Adrenal gland (tissue), 12 donors: ENCODE data around the gene LYZL2. TPM values are rescaled to one million over a fixed set of nuclear protein-coding genes. Genes with fewer than 3 reads are reported as not detected.
A peak's percentile ranks its signal among the peaks of the same experiment; 100 is the strongest.

Experiments
- DNase-seq, 7 donors: peaks; one replicate each; pipeline ENCODE4 v3.0.0-alpha.2; 2019 to 2020
- H3K27ac ChIP-seq, 5 donors: fragments of 200-600 bp; sonication (generic) in 4 of 5; 1 replicate in 3 of 5; 2 replicates in 2 of 5; pipeline versions ENCODE4 v1.5.1 to v1.8.0; 2016 to 2020; ENCODE audit warnings: mild to moderate bottlenecking in 1 of 5
- H3K27me3 ChIP-seq: fragments of 200-600 bp; 2 replicates; pipeline ENCODE4 v1.8.0; 2021
- H3K36me3 ChIP-seq, 2 donors: fragments of 200-600 bp; replicated peaks in 1 of 2; 1 replicate in 1 of 2; 2 replicates in 1 of 2; pipeline versions ENCODE4 v1.5.1 to v1.8.0; 2018 to 2022
- H3K4me1 ChIP-seq, 2 donors: fragments of 200-600 bp; replicated peaks in 1 of 2; 1 replicate in 1 of 2; 2 replicates in 1 of 2; pipeline versions ENCODE4 v1.5.1 to v1.8.0; 2018 to 2021
- H3K4me3 ChIP-seq, 4 donors: fragments of 200-600 bp; sonication (generic) in 3 of 4; one replicate each; pipeline ENCODE4 v1.5.1; 2016 to 2018
- H3K9me3 ChIP-seq, 3 donors: fragments of 200-600 bp; sonication (generic) in 1 of 3; replicated peaks in 1 of 3; 1 replicate in 2 of 3; 2 replicates in 1 of 3; pipeline versions ENCODE4 v1.5.1 to v1.8.0; 2016 to 2021
- CTCF ChIP-seq, 6 experiments: fragments of 450-650 bp in 4 of 6; fragments of 200-600 bp in 2 of 6; sonication (generic) in 1 of 6; IDR thresholded peaks; 1 replicate in 5 of 6; 2 replicates in 1 of 6; pipeline versions ENCODE4 v1.5.1 to v1.8.0; 2016 to 2021; ENCODE audit warnings: antibody characterized with exemption in 6 of 6, mild to moderate bottlenecking in 2 of 6, moderate library complexity in 1 of 6
- POLR2A ChIP-seq, 2 donors: fragments of 450-650 bp; IDR thresholded peaks; one replicate each; pipeline ENCODE4 v1.6.1; 2017; ENCODE audit warnings: antibody characterized with exemption in 2 of 2, mild to moderate bottlenecking in 2 of 2, moderate library complexity in 1 of 2
- WGBS, 4 donors: extraction: QIAGEN DNeasy Blood & Tissue Kit in 2 of 4; methylation state at CpG; one replicate each; pipeline versions ENCODE4 v1.1.5 to v1.1.7; 2013 to 2017; 5-methylcytosine and 5-hydroxymethylcytosine counted together
- intact Hi-C, 2 donors: fragments of 100-400 bp; cut with DNase I; formaldehyde crosslinking; loops; one replicate each; pipeline versions ENCODE4 v1.14.1 to v1.15.0; 2022 to 2023
- polyA plus RNA-seq, 3 donors: library from polyadenylated mRNA; stranded (reverse); fragments of 200-250 nt in 2 of 3; fragments of 350-450 nt in 1 of 3; fragmentation: Illumina TruSeq in 1 of 3; extraction: RNeasy Lipid Tissue Mini Kit (QIAGEN cat#74804) in 1 of 3; gene quantifications; one replicate each; pipeline ENCODE4 v1.2.3, GENCODE V29; 2013 to 2014
- total RNA-seq, 9 donors: library from RNA; depleted of rRNA in 4 of 9; stranded (reverse); fragments of >200 nt in 4 of 9; fragments of 120-200 nt in 1 of 9; fragmentation: NEBNext Ultra II Directional in 1 of 9; extraction: Animal tissue kit (Norgen Biotek cat#: 25700) in 1 of 9; gene quantifications; one replicate each; pipeline versions ENCODE4 v1.1.0 to v1.2.4, GENCODE V29; 2013 to 2023
- donor health status: healthy with polysubstance abuse.
- donor health status: Bipolar disorder and iron deficiency.
- donor health status: DM: yes; HTN: yes; CAD: no.
- donor health status: DM: no; HTN: no; CAD: no.
- donor health status: DM: no; HTN: no; CAD: no.
- donor health status: DM: yes; HTN: yes; CAD: no.

LYZL2 gene
- total and polyA plus RNA-seq, 12 donors = 1.4 TPM; not detected in 11

- no peaks in the 10 kb centered on the region for H3K36me3 ChIP-seq
- intact Hi-C loops = loop anchor here in 1 of 2 donors (5.0 kb wide), 2 partner anchors 59 to 199 kb away; no protein-coding TSS in a partner anchor
- H3K9me3 ChIP-seq = no peaks in the 10 kb centered on the region
- whole genome bisulfite sequencing, 4 donors = 0 to 4% (median 1%) methylated on average over 5 of the region's 5 CpGs
- TF ChIP-seq CTCF (IDR thresholded peaks at IDR 0.05) (peak; percentile 71 to 90 (median 84)), POLR2A (IDR thresholded peaks at IDR 0.05) (no peak)
- no peak overlapping the region for H3K4me3 ChIP-seq
- H3K27ac ChIP-seq = no peak overlapping the region
- peak in 6 of 7 donors; percentile 28 to 59 (median 41) for DNase-seq
- no peaks in the 10 kb centered on the region for H3K4me1 ChIP-seq
- H3K27me3 ChIP-seq = no peaks in the 10 kb centered on the region
Measured at GRCh38 chr10:30591249-30591670, 38.3 kb downstream of the LYZL2 start.

GRCh38 chr10:30589441-30589840, 40.1 kb downstream of the LYZL2 start:
- 43 to 63% (median 53%) methylated on average over 4 to 7 of the region's 7 CpGs for WGBS, 4 donors
- intact Hi-C loops = loop anchor here in 1 of 2 donors (5.0 kb wide), 1 partner anchor 197 kb away; no protein-coding TSS in a partner anchor
- Histone ChIP-seq H3K27ac (no peak overlapping the region), H3K4me3 (no peak overlapping the region), H3K9me3 (no peaks in the 10 kb centered on the region), H3K36me3 (no peaks in the 10 kb centered on the region), H3K4me1 (peaks cover 0 to under 1% of the 10 kb centered on the region in 2 donors), H3K27me3 (no peaks in the 10 kb centered on the region)
- peak in 4 of 7 donors; percentile 23 to 36 (median 30) for DNase-seq
- no peak for TF ChIP-seq CTCF (IDR thresholded peaks at IDR 0.05)
- no peak for TF ChIP-seq POLR2A (IDR thresholded peaks at IDR 0.05)

GRCh38 chr10:30587522-30588031, 42.0 kb downstream of the LYZL2 start:
- TF ChIP-seq CTCF (IDR thresholded peaks at IDR 0.05) = no peak
- 54 to 61% (median 58%) methylated on average over 8 of the region's 8 CpGs for WGBS, 4 donors

GRCh38 chr10:30586828-30587227, 42.7 kb downstream of the LYZL2 start:
- Histone ChIP-seq H3K4me3 (no peak overlapping the region), H3K27ac (no peak overlapping the region), H3K9me3 (no peaks in the 10 kb centered on the region), H3K4me1 (peaks cover 6 to 13% of the 10 kb centered on the region in 2 donors), H3K27me3 (no peaks in the 10 kb centered on the region), H3K36me3 (no peaks in the 10 kb centered on the region)
- TF ChIP-seq CTCF (IDR thresholded peaks at IDR 0.05) = no peak
- no peak for TF ChIP-seq POLR2A (IDR thresholded peaks at IDR 0.05)
- DNase-seq = no peak
- 93 to 100% (median 98%) methylated on average over 2 of the region's 2 CpGs for WGBS, 4 donors
- intact Hi-C loops = loop anchor here in 1 of 2 donors (5.0 kb wide), 1 partner anchor 195 kb away; no protein-coding TSS in a partner anchor

More at GRCh38 chr10:30587522-30588031, 42.0 kb downstream of the LYZL2 start:
- H3K4me3 ChIP-seq = no peak overlapping the region
- peaks cover 6 to 13% of the 10 kb centered on the region in 2 donors for H3K4me1 ChIP-seq
- H3K27me3 ChIP-seq = no peaks in the 10 kb centered on the region
- H3K9me3 ChIP-seq = no peaks in the 10 kb centered on the region
- intact Hi-C loops = loop anchor here in 1 of 2 donors (5.0 kb wide), 1 partner anchor 195 kb away; no protein-coding TSS in a partner anchor
- peak in 6 of 7 donors; percentile 32 to 62 (median 46) for DNase-seq
- no peaks in the 10 kb centered on the region for H3K36me3 ChIP-seq
- peak overlapping the region in 1 of 5 donors; percentile 42 for H3K27ac ChIP-seq
